Glutamatergic neuron (in vitro differentiated cells): ENCODE results near the gene APH1B. TPM values are rescaled to one million over a fixed set of nuclear protein-coding genes. Genes with fewer than 3 reads are reported as not detected.

Source experiments
- DNase-seq: peaks from one replicate; pipeline ENCODE4 v3.0.0; 2022
- H3K27ac Mint-ChIP-seq: one replicate; pipeline ENCODE4 v1.8.0; 2020; ENCODE audit warnings: mild to moderate bottlenecking, mixed read lengths, inconsistent platforms; ENCODE audit not compliant: unreplicated experiment
- H3K27me3 Mint-ChIP-seq: one replicate; pipeline ENCODE4 v1.8.0; 2020; ENCODE audit warnings: mild to moderate bottlenecking, moderate library complexity, mixed read lengths, inconsistent platforms; ENCODE audit not compliant: unreplicated experiment
- H3K36me3 Mint-ChIP-seq: one replicate; pipeline ENCODE4 v1.8.0; 2020; ENCODE audit warnings: mild to moderate bottlenecking, mixed read lengths, inconsistent platforms; ENCODE audit not compliant: unreplicated experiment
- H3K4me1 Mint-ChIP-seq: one replicate; pipeline ENCODE4 v1.8.0; 2020; ENCODE audit warnings: mild to moderate bottlenecking, low read depth, mixed read lengths, inconsistent platforms; ENCODE audit not compliant: unreplicated experiment
- H3K4me3 Mint-ChIP-seq: one replicate; pipeline ENCODE4 v1.8.0; 2020; ENCODE audit warnings: mild to moderate bottlenecking, mixed read lengths, inconsistent platforms; ENCODE audit not compliant: unreplicated experiment
- H3K9me3 Mint-ChIP-seq: one replicate; pipeline ENCODE4 v1.8.0; 2020; ENCODE audit warnings: mild to moderate bottlenecking, moderate library complexity, mixed read lengths, inconsistent platforms; ENCODE audit not compliant: unreplicated experiment
- total RNA-seq: library from RNA; stranded (reverse); fragmentation: NEBNext Ultra II Directional; extraction: Animal tissue kit (Norgen Biotek cat#: 25700); gene quantifications from one replicate; pipeline ENCODE4 v1.2.1, GENCODE V29; 2021; ENCODE audit not compliant: unreplicated experiment
- TF ChIP-seq, protein P1 (sequence below): fragments of 200-600 bp; sonication (generic); IDR thresholded peaks from one replicate; pipeline ENCODE4 v1.5.0; 2021; ENCODE audit not compliant: partially characterized antibody, unreplicated experiment

The APH1B gene
- total RNA-seq, 1 donor from 2014 or later, result 27.8 TPM

GRCh38 chr15:63292241-63292640 lies 14.8 kb downstream of the APH1B start:
- Mint-ChIP-seq H3K36me3 (peaks cover 5% of the 10 kb centered on the region), H3K4me3 (no peak overlapping the region), H3K27me3 (no peaks in the 10 kb centered on the region), H3K4me1 (no peaks in the 10 kb centered on the region), H3K9me3 (no peaks in the 10 kb centered on the region), H3K27ac (no peak overlapping the region)
- DNase-seq, result no peak
- TF ChIP-seq, protein P1, sequence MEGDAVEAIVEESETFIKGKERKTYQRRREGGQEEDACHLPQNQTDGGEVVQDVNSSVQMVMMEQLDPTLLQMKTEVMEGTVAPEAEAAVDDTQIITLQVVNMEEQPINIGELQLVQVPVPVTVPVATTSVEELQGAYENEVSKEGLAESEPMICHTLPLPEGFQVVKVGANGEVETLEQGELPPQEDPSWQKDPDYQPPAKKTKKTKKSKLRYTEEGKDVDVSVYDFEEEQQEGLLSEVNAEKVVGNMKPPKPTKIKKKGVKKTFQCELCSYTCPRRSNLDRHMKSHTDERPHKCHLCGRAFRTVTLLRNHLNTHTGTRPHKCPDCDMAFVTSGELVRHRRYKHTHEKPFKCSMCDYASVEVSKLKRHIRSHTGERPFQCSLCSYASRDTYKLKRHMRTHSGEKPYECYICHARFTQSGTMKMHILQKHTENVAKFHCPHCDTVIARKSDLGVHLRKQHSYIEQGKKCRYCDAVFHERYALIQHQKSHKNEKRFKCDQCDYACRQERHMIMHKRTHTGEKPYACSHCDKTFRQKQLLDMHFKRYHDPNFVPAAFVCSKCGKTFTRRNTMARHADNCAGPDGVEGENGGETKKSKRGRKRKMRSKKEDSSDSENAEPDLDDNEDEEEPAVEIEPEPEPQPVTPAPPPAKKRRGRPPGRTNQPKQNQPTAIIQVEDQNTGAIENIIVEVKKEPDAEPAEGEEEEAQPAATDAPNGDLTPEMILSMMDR, result no peak

DNA sequence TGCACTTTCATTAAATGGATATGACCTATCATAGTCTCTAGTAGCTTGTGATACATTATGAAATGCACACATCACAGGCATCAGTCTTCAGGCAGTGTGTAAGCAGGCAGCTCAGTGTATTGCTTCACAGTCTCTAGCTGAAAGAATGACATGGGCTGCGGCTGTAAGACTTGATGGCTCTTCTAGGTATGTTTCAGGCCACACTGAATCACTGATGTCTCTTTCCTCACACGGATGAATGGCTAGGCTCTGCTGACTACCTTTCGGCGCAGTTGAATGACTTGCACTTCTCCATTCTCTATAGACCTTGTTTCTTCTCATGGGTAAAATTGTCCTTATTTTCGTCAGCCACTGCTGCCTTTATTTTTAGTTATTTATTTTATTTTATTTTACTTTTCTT lies 15.4 kb downstream of the APH1B start:
- TF ChIP-seq, protein P1, result no peak
- Mint-ChIP-seq H3K27me3 (no peaks in the 10 kb centered on the region), H3K4me3 (no peak overlapping the region), H3K36me3 (peaks cover 5% of the 10 kb centered on the region), H3K4me1 (no peaks in the 10 kb centered on the region), H3K27ac (no peak overlapping the region), H3K9me3 (no peaks in the 10 kb centered on the region)
- DNase-seq, result no peak

DNA sequence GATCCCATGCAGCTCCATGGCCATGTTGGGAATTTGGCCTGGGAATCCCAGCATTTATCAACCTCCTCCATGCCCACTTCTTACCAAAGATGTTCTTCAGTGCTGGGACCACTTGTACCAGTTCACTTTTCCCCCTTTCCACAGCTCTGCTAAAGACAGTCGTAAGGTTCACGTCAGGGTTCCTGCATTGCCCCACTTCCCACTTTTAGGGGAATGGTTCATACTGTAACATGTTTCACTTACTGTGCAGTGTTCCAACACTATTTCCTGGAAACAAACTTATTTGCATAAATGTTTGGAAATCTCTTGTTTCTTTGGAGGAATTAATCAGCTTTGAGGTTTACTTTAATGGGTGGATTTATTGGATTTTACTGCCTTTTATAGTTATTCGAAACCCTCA lies 17.0 kb downstream of the APH1B start:
- TF ChIP-seq, protein P1, result no peak
- Mint-ChIP-seq H3K27ac (no peak overlapping the region), H3K9me3 (peaks cover 1% of the 10 kb centered on the region), H3K4me1 (no peaks in the 10 kb centered on the region), H3K27me3 (peaks cover 4% of the 10 kb centered on the region), H3K36me3 (peaks cover 5% of the 10 kb centered on the region), H3K4me3 (no peak overlapping the region)
- no peak for DNase-seq

- peaks cover 4% of the 10 kb centered on the region for H3K27me3 Mint-ChIP-seq
- peaks cover 8% of the 10 kb centered on the region for H3K4me1 Mint-ChIP-seq
- H3K4me3 Mint-ChIP-seq, result no peak overlapping the region
- H3K36me3 Mint-ChIP-seq, result peaks cover 5% of the 10 kb centered on the region
- peaks cover 1% of the 10 kb centered on the region for H3K9me3 Mint-ChIP-seq
- no peak overlapping the region for H3K27ac Mint-ChIP-seq
- TF ChIP-seq, protein P1, result no peak
- DNase-seq, result no peak
These were observed 17.9 kb downstream of the APH1B start for GRCh38 chr15:63295341-63295740.

DNA sequence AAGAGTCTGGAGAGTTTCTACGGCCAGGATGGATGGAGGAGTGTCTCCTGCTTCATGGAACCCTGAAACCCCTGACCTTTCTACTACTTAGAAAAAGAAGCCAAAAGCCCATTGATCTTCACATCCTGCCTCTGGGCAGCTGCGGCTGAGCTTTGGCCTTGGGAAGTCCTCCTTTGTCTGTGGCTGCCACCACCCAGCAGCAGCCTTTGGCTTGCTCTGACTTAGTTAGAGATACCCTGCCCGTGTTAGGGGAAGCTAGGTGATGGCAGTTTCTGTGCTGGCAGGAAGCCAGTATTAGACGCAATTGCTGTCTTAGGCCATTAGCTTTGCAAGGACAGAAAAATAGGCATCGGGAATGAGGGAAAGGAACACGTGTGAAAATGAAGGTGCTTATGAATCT lies 18.8 kb downstream of the APH1B start:
- H3K27ac Mint-ChIP-seq, result no peak overlapping the region
- H3K4me3 Mint-ChIP-seq, result no peak overlapping the region
- H3K27me3 Mint-ChIP-seq, result peaks cover 4% of the 10 kb centered on the region
- no peak for DNase-seq
- H3K36me3 Mint-ChIP-seq, result peaks cover 5% of the 10 kb centered on the region
- H3K9me3 Mint-ChIP-seq, result peaks cover 1% of the 10 kb centered on the region
- H3K4me1 Mint-ChIP-seq, result peaks cover 11% of the 10 kb centered on the region
- TF ChIP-seq, protein P1, result no peak
